ES-I3 (cell line): Measurements from ENCODE around the gene GGT5.
"Not testable (repeated sequence)": the region's sequence is repeated elsewhere in the genome, so short reads cannot be mapped to it uniquely, and the experiment has no call there.

Source experiments
- H3K36me3 ChIP-seq: 2 replicates; pipeline ENCODE4 v1.6.1; 2013; ENCODE audit warnings: mild to moderate bottlenecking, low read length, control low read depth, moderate library complexity; ENCODE audit not compliant: insufficient read depth
- H3K4me1 ChIP-seq: 2 replicates; pipeline ENCODE4 v1.6.1; 2013; ENCODE audit warnings: mild to moderate bottlenecking, control low read depth, low read length; ENCODE audit not compliant: insufficient read depth
- H3K9ac ChIP-seq: 2 replicates; pipeline ENCODE4 v1.6.1; 2013; ENCODE audit warnings: low read depth, mild to moderate bottlenecking, low read length, moderate library complexity
- H3K9me3 ChIP-seq: 2 replicates; pipeline ENCODE4 v1.6.1; 2013; ENCODE audit warnings: mild to moderate bottlenecking, low read length, moderate library complexity; ENCODE audit not compliant: control insufficient read depth, insufficient read depth

The GGT5 gene

DNA sequence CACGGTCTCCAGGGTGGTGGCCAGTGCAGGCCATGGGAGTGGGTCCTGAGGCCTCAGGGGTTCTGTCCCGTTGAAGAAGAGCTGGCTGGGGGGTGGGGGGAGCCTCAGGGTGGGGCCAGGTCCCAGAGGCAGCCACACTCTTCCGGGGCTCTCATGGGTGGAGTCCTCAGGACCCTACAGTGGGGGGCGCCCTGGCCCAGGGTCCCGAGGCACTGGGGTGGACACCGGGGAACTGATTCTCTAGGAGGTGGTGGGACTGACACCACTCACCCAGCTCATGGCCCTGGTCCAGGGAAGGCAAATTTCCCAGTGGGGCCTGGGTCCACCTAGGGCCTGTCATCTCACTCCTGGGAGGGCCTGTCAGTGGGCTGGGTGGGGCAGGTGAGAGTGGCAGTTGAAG, 12.8 kb downstream of the GGT5 start:
- Histone ChIP-seq H3K36me3 (no peaks in the 10 kb centered on the region), H3K4me1 (peaks cover 6% of the 10 kb centered on the region; the same call in 1 of the 2 replicates), H3K9me3 (no peaks in the 10 kb centered on the region), H3K9ac (no peak overlapping the region)

DNA sequence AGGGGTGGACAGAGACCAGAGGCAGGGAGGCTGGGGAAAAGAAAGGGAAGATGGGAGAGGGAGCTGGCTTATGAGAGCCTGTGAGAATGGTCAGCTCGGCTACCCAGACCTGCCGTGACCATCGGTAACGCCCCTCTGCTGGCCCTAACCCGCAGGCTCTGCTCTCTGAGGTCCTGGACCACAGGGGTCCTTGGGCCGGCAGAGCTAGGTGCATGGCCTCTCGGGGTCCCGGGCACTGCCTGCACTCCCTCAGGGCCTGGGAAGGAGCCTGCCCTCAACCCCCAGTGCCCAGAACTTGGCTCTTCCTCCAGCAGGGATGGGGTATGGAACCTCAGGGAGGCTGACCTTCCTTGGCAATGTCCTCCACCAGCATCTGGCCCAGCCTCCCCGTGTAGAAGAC, 13.2 kb downstream of the GGT5 start:
- Histone ChIP-seq H3K9me3 (no peaks in the 10 kb centered on the region), H3K9ac (no peak overlapping the region), H3K36me3 (no peaks in the 10 kb centered on the region), H3K4me1 (peaks cover 6% of the 10 kb centered on the region; the same call in 1 of the 2 replicates)

DNA sequence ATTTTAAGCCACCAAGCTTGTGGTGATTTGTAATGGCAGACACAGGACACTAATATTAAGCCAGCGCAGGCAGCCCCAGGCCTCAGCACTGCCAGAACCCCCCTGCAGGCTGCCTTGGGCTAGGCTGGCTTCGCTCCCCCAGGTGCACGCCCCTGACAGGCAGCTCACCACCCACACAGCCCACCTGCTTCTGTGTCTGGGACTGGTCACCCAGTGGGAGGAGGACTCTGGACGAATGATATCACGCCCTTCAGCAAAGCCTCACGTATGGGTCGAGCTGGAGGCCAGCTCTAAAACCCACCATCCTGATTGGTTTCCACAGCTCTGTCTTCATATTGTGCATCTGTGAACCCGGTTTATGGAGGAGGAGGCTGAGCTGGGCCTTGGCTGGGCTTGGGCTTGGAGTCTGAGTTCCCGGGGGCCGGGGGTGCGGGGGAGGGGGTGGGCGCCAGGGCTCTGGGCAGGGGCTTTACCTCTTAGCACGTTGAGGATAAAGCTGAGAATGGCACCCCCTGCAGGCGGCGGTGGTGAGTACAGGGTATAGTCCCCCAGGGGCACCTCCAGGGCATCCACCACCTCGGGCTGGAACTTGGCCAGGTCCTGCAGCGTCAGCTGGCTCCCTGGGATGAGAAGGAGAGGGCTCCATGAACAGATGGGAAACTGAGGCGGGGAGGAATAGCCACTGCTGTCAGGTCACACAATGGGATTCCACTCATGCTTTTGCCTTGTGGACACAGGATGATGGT, 13.8 kb downstream of the GGT5 start:
- Histone ChIP-seq H3K9me3 (no peaks in the 10 kb centered on the region), H3K36me3 (no peaks in the 10 kb centered on the region), H3K9ac (no peak overlapping the region)

DNA sequence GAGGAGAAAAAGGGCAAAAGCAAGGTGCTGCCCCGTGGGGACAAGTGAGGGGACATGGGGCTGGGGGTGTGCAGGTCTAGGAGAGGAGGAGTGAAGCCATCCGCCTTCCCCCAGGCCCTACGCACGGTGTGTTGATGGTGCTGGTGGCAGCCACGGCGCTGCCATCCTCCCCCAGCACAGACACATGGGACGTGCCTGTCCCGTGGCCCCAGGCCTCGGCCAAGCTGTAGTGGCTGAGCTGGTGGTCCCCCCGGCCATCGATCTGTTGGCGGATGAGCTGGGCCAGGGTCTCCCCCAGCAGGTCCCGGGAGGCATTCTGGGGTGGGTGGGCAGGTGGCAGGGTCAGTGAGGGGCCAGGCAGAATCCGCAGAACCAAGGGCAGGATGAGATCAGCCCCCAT, 18.9 kb downstream of the GGT5 start:
- Histone ChIP-seq H3K4me1 (peaks cover 5% of the 10 kb centered on the region; the same call in 1 of the 2 replicates), H3K36me3 (no peaks in the 10 kb centered on the region), H3K9ac (no peak overlapping the region), H3K9me3 (no peaks in the 10 kb centered on the region)

More for the DNA sequence above, 13.8 kb downstream of the GGT5 start:
- peaks cover 6% of the 10 kb centered on the region; the same call in 1 of the 2 replicates for H3K4me1 ChIP-seq

DNA sequence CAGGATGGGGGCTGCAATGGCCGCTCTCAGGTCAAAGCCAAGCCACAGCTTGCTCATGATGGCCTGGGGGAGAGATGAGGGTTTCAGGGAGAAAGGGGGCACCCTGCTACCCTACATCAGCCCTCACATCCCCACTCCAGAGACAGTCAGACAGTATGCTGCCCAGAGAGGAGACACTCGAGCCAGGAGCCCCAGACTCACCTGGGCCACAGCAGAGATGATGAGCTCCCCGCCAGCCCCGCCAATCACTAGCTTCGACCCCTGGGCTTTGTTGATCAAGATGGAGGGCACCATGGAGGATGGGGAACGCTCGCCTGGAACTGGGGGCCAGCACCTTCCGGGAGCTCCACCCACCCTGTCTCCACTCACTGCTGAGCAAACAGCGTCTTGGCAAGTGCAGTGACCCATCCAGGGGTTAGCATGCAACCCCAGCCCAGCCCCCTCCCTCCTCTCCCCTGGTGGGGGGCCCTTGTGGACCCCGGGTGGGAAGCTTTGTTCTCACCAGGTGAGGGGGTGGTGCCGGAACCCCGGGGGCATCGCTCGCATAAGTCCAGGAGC, 19.8 kb downstream of the GGT5 start:
- Histone ChIP-seq H3K4me1 (no peaks in the 10 kb centered on the region), H3K9ac (no peak overlapping the region), H3K36me3 (no peaks in the 10 kb centered on the region), H3K9me3 (no peaks in the 10 kb centered on the region)

DNA sequence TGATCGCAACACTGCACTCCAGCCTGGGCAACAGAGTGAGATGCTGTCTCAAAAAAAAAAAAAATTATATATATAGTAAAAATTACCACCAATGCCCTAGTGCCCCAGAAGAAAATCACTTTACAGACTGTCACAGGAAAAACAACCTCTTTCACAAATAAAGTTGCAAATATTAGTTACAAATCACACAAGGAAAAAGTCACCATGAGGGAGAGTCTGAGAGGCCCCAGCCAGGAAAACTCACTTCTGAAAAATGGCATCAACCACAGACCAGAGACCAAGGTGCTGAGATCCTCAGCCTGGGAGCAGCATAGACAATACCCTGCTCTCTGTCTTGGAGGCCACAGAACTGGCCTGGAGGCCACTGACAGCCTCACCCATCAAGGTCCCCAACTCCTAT, 20.4 kb downstream of the GGT5 start:
- Histone ChIP-seq H3K9me3 (no peaks in the 10 kb centered on the region), H3K4me1 (no peaks in the 10 kb centered on the region), H3K36me3 (no peaks in the 10 kb centered on the region), H3K9ac (no peak overlapping the region)

DNA sequence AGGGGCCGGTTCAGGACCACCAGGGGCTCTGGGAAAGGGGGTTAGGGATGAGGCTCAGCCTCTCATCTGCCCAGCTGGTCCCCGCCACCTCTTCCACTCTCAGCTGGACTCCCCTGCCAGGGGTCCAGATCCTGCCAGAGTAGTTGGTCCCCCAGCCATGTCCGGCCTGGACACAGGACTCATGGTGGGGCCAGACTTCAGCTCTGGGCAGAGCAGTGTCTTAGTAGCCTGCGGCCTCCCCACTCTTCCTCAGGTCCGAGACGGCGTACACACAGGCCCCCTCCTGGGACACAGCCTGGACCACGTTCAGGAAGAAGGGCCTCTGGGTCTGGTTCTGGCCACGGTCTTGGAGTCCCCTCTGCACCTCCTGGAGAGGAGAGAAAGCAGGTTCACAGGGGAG, 25.1 kb downstream of the GGT5 start:
- Histone ChIP-seq H3K36me3 (no peaks in the 10 kb centered on the region), H3K9me3 (no peaks in the 10 kb centered on the region), H3K9ac (no peak overlapping the region), H3K4me1 (no peaks in the 10 kb centered on the region)

DNA sequence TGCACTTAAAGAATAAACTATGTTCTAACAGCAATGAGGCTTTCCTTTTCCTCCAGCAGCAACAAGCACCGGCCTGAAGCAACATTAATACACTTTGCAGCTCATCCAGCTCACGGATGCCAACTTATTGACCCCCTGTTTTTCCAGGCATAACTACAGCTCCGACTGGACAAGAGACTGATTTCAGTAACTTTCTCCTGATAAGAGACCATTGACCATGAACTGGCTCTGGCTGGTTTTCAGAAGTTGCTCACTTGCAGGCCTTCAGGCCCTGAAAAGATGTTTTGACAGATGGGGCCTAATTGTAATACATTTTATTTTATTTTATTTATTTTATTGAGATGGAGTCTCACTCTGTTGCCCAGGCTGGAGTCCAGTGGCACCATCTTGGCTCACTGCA, 27.5 kb downstream of the GGT5 start:
- H3K9ac ChIP-seq: no peak overlapping the region
- no peaks in the 10 kb centered on the region for H3K36me3 ChIP-seq
- no peaks in the 10 kb centered on the region for H3K9me3 ChIP-seq
- no peaks in the 10 kb centered on the region for H3K4me1 ChIP-seq

DNA sequence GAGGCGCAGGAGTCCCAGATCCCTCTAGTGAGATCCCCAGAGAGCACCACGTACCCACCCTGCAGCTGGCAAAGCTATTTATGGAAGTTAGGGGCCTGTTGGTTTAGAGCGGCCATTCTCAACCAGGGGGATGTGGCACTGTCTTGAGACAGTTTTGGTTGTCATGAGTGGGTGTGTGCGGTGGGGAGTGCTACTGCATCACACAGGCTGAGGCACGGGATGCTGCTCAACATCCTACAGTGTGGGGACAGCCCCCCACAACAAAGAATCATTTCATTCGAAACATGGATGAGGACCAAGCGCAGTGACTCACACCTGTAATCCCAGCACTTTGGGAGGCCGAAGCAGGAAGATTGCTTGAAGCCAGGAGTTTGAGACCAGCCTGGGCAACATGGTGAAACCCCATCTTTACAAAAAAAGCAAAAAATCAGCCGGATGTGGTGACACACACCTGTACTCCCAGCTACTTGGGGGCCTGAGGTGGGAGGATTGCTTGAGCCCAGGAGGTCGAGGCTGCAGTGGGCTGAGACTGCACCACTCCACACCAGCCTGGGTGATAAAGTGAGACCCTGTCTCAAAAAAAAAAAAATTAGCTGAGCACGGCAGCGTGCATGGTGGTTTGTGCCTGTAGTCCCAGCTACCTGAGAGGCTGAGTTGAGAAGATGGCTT, 28.2 kb downstream of the GGT5 start:
- H3K36me3 ChIP-seq: no peaks in the 10 kb centered on the region
- no peaks in the 10 kb centered on the region for H3K9me3 ChIP-seq
- peaks cover 5% of the 10 kb centered on the region; the same call in 1 of the 2 replicates for H3K4me1 ChIP-seq
- no peak overlapping the region for H3K9ac ChIP-seq

DNA sequence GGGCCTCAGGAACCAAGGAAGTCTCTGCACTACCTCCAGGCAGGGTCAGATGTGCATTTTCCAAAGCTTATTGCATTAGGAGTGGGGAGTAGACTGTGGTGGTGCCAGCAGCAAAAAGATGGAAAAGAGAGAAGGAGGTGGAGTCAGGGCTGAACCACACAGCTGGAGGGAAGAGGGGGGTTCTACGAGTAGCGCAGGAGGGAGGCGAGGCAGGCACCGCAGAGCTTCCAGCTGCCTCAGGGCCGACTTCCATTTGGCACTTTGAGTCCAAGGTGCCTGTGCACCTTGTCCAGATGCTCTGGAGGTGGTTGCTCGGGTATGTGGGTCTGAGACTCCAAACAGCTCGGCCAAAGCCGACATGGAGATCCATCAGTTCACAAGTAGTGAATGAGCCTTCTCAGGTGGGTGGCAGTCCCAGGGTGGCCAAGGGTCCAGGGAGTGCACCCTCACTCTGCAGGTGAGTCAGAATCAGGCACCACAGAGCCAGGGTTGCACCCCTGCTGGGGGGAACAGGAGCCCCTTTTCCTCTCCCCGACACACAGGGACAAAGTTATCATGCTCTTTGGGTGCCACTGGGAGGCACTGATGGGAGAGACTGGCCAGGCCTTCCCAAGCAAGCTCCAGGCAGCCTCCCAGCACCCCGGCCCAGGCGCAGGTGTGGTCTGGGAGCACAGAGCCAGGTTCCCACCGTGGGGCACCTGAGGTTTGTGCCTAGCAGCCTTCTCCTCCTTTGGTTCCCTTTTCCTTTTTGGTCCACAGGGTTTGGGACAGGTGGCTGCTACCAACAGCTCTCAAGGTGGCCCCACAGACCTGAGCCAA, 30.2 kb downstream of the GGT5 start:
- Histone ChIP-seq H3K9me3 (no peaks in the 10 kb centered on the region), H3K9ac (no peak overlapping the region), H3K36me3 (no peaks in the 10 kb centered on the region), H3K4me1 (peaks cover 5% of the 10 kb centered on the region; the same call in 1 of the 2 replicates)

DNA sequence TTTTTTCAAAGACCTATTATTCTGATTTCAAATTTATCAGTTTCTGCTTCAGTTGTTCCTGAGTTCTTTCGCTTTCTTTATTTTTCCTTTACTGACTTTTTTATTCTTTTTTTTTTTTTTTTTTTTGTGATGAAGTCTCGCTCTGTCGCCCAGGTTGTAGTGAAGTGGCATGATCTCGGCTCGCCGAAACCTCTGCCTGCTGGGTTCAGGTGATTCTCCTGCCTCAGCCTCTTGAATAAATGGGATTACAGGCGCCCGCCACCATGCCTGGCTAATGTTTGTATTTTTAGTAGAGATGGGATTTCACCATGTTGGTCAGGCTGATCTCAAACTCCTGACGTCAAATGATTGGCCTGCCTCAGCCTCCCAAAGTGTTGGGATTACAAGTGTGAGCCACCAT, 31.8 kb downstream of the GGT5 start:
- H3K4me1 ChIP-seq, H3K9me3 ChIP-seq, H3K9ac ChIP-seq, H3K36me3 ChIP-seq: not testable (repeated sequence)

DNA sequence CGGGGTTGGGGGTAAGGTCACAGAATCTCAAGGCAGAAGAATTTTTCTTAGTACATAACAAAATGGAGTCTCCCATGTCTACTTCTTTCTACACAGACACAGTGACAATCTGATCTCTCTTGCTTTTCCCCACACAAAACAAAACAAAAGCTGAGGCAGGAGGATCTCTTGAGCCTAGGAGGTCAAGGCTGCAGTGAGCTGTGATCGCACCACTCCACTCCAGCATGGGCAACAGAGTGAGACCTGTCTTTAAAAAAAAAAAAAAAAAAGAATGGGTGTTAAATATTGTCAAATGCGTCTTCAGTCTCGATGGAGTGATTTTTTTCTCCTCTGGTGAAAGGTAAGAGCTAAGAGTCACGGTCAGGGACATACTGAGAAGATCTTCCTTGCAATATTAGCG, 33.2 kb downstream of the GGT5 start:
- H3K4me1 ChIP-seq: peaks cover 21% of the 10 kb centered on the region

DNA sequence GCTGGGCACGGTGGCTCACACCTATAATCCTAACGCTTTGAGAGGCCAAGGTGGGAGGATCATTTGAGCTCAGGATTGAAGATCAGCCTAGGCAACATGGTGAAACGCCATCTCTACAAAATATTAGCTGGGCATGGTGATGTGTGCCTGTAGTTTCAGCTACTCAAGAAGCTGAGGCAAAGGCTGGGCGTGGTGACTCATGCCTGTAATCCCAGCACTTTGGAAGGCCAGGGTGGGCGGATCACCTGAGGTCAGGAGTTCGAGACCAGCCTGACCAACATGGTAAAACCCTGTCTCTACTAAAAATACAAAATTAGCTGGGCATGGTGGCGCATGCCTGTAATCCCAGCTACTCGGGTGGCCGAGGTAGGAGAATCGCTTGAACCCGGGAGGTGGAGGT, 34.5 kb downstream of the GGT5 start:
- not testable (repeated sequence) for H3K9ac ChIP-seq, H3K9me3 ChIP-seq
- H3K4me1 ChIP-seq: peaks cover 26% of the 10 kb centered on the region

More for the DNA sequence above, 33.2 kb downstream of the GGT5 start:
- not testable (repeated sequence) for H3K36me3 ChIP-seq, H3K9me3 ChIP-seq, H3K9ac ChIP-seq

DNA sequence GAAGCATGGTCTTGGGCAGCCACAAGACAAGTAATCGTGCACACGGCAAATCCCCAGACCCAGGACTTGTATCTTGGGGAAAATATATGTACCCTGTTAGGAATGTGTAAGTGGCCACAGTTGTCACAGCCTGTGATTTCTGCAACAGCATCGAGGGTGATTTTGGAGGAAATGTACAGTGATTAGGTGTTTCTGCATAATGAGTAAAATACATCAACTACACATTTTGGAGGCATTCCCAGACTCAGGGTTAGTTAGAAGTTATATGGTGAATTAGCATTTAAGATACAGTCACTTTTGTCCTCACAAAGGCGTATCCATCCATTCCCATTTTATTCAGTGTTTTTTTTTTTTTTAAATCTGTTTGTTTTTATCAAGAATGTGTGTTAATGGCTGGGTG, 35.2 kb downstream of the GGT5 start:
- H3K36me3 ChIP-seq: no peaks in the 10 kb centered on the region
- peaks cover 26% of the 10 kb centered on the region for H3K4me1 ChIP-seq
- H3K9me3 ChIP-seq: no peaks in the 10 kb centered on the region; the same call in 1 of the 2 replicates
- H3K9ac ChIP-seq: no peak overlapping the region

More for the DNA sequence above, 34.5 kb downstream of the GGT5 start:
- H3K36me3 ChIP-seq: not testable (repeated sequence)
